ENCODE data around the gene ADGRA3.

DNA sequence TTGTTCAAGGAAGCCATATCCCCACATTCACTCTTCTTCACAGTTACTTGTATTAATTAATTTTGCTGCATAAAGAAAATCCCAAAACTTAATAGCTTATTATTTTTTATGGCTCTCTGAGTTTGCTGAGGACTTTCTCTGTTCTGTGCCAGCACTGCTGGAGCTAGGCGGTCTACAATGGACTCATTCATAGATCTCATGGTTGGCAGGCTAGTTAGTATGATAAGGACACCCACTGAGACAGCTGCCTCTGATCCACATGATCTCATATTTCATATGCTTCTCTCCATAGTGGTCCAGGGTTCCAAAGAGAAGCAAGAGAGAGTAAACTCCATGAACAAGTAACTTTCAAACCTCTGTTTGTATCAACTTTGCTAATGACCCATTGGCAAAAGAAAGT is 170.2 kb downstream of the ADGRA3 start:
- TF ChIP-seq, protein P1, sequence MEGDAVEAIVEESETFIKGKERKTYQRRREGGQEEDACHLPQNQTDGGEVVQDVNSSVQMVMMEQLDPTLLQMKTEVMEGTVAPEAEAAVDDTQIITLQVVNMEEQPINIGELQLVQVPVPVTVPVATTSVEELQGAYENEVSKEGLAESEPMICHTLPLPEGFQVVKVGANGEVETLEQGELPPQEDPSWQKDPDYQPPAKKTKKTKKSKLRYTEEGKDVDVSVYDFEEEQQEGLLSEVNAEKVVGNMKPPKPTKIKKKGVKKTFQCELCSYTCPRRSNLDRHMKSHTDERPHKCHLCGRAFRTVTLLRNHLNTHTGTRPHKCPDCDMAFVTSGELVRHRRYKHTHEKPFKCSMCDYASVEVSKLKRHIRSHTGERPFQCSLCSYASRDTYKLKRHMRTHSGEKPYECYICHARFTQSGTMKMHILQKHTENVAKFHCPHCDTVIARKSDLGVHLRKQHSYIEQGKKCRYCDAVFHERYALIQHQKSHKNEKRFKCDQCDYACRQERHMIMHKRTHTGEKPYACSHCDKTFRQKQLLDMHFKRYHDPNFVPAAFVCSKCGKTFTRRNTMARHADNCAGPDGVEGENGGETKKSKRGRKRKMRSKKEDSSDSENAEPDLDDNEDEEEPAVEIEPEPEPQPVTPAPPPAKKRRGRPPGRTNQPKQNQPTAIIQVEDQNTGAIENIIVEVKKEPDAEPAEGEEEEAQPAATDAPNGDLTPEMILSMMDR (IDR thresholded peaks at IDR 0.05): no peak
- TF ChIP-seq POLR2A (IDR thresholded peaks at IDR 0.05): no peak

All from heart left ventricle (tissue), 13 donors.